Esophagus muscularis mucosa (tissue), 4 donors: Measurements from ENCODE around the gene WNK1. TPM values are rescaled to one million over a fixed set of nuclear protein-coding genes. Genes with fewer than 3 reads are reported as not detected.

ENCODE experiments used
- DNase-seq: peaks from one replicate; pipeline ENCODE4 v3.0.0-alpha.2; 2017; ENCODE audit errors: extremely low spot score
- H3K27ac ChIP-seq, 4 donors: fragments of 200-600 bp; sonication (generic); replicated peaks in 1 of 4; 1 replicate in 3 of 4; 2 replicates in 1 of 4; pipeline ENCODE4 v1.5.1; 2016 to 2019; ENCODE audit warnings: mild to moderate bottlenecking in 1 of 4
- H3K27me3 ChIP-seq, 4 donors: fragments of 200-600 bp; sonication (generic); one replicate each; pipeline versions ENCODE4 v1.5.1 to v1.6.0; 2016 to 2019
- H3K36me3 ChIP-seq, 4 donors: fragments of 200-600 bp; sonication (generic); one replicate each; pipeline ENCODE4 v1.5.1; 2016 to 2019
- H3K4me1 ChIP-seq, 4 donors: fragments of 200-600 bp; sonication (generic); one replicate each; pipeline ENCODE4 v1.5.1; 2016 to 2019
- H3K4me3 ChIP-seq, 4 donors: fragments of 200-600 bp; sonication (generic); 1 replicate in 2 of 4; 2 replicates in 2 of 4; pipeline ENCODE4 v1.5.1; 2016 to 2019; ENCODE audit warnings: mild to moderate bottlenecking in 4 of 4, moderate library complexity in 1 of 4
- H3K9me3 ChIP-seq, 4 donors: fragments of 200-600 bp; sonication (generic); 1 replicate in 3 of 4; 2 replicates in 1 of 4; pipeline ENCODE4 v1.5.1; 2016 to 2019
- CTCF ChIP-seq, 3 experiments: fragments of 200-600 bp in 2 of 3; fragments of 450-650 bp in 1 of 3; sonication (generic) in 2 of 3; IDR thresholded peaks; one replicate each; pipeline ENCODE4 v1.5.1; 2017 to 2019; ENCODE audit warnings: antibody characterized with exemption in 3 of 3, mild to moderate bottlenecking in 2 of 3, moderate library complexity in 1 of 3
- EP300 ChIP-seq: sonication (generic); formaldehyde crosslinking; IDR thresholded peaks from one replicate; pipeline ENCODE4 v1.6.1; 2017; ENCODE audit warnings: antibody characterized with exemption
- POLR2A ChIP-seq: fragments of 450-650 bp; IDR thresholded peaks from one replicate; pipeline ENCODE4 v1.6.1; 2017; ENCODE audit warnings: antibody characterized with exemption, moderate library complexity, mild to moderate bottlenecking, low read depth
- POLR2AphosphoS5 ChIP-seq, 2 donors: sonication (generic); formaldehyde crosslinking; IDR thresholded peaks; one replicate each; pipeline ENCODE4 v1.6.1; 2017; ENCODE audit warnings: antibody characterized with exemption in 2 of 2
- WGBS: methylation state at CpG from one replicate; pipeline ENCODE4 v1.1.5; 2018; 5-methylcytosine and 5-hydroxymethylcytosine counted together
- intact Hi-C: fragments of 100-400 bp; cut with DNase I; formaldehyde crosslinking; loops from one replicate; pipeline ENCODE4 v1.15.1; 2023
- total RNA-seq, 4 donors: library from RNA; depleted of rRNA; stranded (reverse); fragments of >200 nt; gene quantifications; one replicate each; pipeline versions ENCODE4 v1.1.0 to v1.2.1, GENCODE V29; 2016

WNK1 gene
- total RNA-seq, 4 donors from 2014 or later: 137 to 250 (median 158) TPM

- Histone ChIP-seq H3K4me3 (no peak overlapping the region), H3K9me3 (no peaks in the 10 kb centered on the region), H3K36me3 (peaks cover 0 to 49% (median 14%) of the 10 kb centered on the region in 4 donors), H3K27ac (no peak overlapping the region), H3K27me3 (no peaks in the 10 kb centered on the region), H3K4me1 (peaks cover 0 to 7% (median 0%) of the 10 kb centered on the region in 4 donors)
- intact Hi-C loops: no loop called here
- DNase-seq: no peak
- TF ChIP-seq CTCF (IDR thresholded peaks at IDR 0.05): no peak
- TF ChIP-seq POLR2AphosphoS5 (IDR thresholded peaks at IDR 0.05): no peak
- no peak for TF ChIP-seq EP300
- TF ChIP-seq POLR2A: no peak
- 96% methylated on average over 3 of the region's 3 CpGs for WGBS
Observed at GRCh38 chr12:938810-939209, 186.4 kb downstream of the WNK1 start.

- intact Hi-C loops: no loop called here
- no peak overlapping the region for H3K4me3 ChIP-seq
- WGBS: 93% methylated on average over 5 of the region's 6 CpGs
- H3K27ac ChIP-seq: no peak overlapping the region
- no peaks in the 10 kb centered on the region for H3K27me3 ChIP-seq
- no peaks in the 10 kb centered on the region for H3K9me3 ChIP-seq
- TF ChIP-seq CTCF (IDR thresholded peaks at IDR 0.05) (no peak), POLR2AphosphoS5 (IDR thresholded peaks at IDR 0.05) (no peak), POLR2A (no peak), EP300 (no peak)
- H3K36me3 ChIP-seq: peaks cover 0 to 47% (median 12%) of the 10 kb centered on the region in 4 donors
- H3K4me1 ChIP-seq: peaks cover 0 to 11% (median 3%) of the 10 kb centered on the region in 4 donors
- no peak for DNase-seq
Observed at GRCh38 chr12:943051-943450, 190.7 kb downstream of the WNK1 start.

GRCh38 chr12:944211-944610 is 191.8 kb downstream of the WNK1 start:
- Histone ChIP-seq H3K27me3 (no peaks in the 10 kb centered on the region), H3K9me3 (no peaks in the 10 kb centered on the region), H3K36me3 (peaks cover 0 to 45% (median 12%) of the 10 kb centered on the region in 4 donors), H3K4me1 (peaks cover 7 to 18% (median 10%) of the 10 kb centered on the region in 4 donors), H3K27ac (no peak overlapping the region), H3K4me3 (no peak overlapping the region)
- TF ChIP-seq POLR2A (no peak), CTCF (IDR thresholded peaks at IDR 0.05) (no peak), POLR2AphosphoS5 (IDR thresholded peaks at IDR 0.05) (no peak), EP300 (no peak)
- intact Hi-C loops: no loop called here
- 75% methylated on average over 7 of the region's 7 CpGs for WGBS
- no peak for DNase-seq

- H3K27me3 ChIP-seq: no peaks in the 10 kb centered on the region
- DNase-seq: no peak
- H3K4me3 ChIP-seq: no peak overlapping the region
- H3K4me1 ChIP-seq: peaks cover 13 to 18% (median 15%) of the 10 kb centered on the region in 4 donors
- H3K36me3 ChIP-seq: peaks cover 0 to 31% (median 7%) of the 10 kb centered on the region in 4 donors
- H3K9me3 ChIP-seq: no peaks in the 10 kb centered on the region
- no peak overlapping the region for H3K27ac ChIP-seq
- TF ChIP-seq POLR2A (no peak), POLR2AphosphoS5 (IDR thresholded peaks at IDR 0.05) (no peak), EP300 (no peak), CTCF (IDR thresholded peaks at IDR 0.05) (no peak)
- intact Hi-C loops: no loop called here
Observed at GRCh38 chr12:946212-946611, 193.8 kb downstream of the WNK1 start.

- DNase-seq: no peak
- H3K27ac ChIP-seq: no peak overlapping the region
- H3K27me3 ChIP-seq: no peaks in the 10 kb centered on the region
- TF ChIP-seq POLR2A: no peak
- no peak for TF ChIP-seq EP300
- TF ChIP-seq POLR2AphosphoS5 (IDR thresholded peaks at IDR 0.05): no peak
- TF ChIP-seq CTCF (IDR thresholded peaks at IDR 0.05): no peak
- peaks cover 0 to 27% (median 7%) of the 10 kb centered on the region in 4 donors for H3K36me3 ChIP-seq
- 79% methylated on average over 6 of the region's 6 CpGs for WGBS
- peaks cover 13 to 18% (median 15%) of the 10 kb centered on the region in 4 donors for H3K4me1 ChIP-seq
- no peak overlapping the region for H3K4me3 ChIP-seq
- intact Hi-C loops: no loop called here
- no peaks in the 10 kb centered on the region for H3K9me3 ChIP-seq
Observed at GRCh38 chr12:946631-947030, 194.3 kb downstream of the WNK1 start.
